ENCODE measurements around the gene CETP.

Gene CETP

GRCh38 chr16:56931271-56931891 is 30.4 kb upstream of the CETP start:
- peak overlapping the region; percentile 8; the same call in 1 of the 2 replicates for H3K4me3 ChIP-seq (ENCODE audit: low read length)
- TF ChIP-seq ZNF274 (IDR thresholded peaks at IDR 0.05; ENCODE audit: low read depth, low read length): no peak

DNA sequence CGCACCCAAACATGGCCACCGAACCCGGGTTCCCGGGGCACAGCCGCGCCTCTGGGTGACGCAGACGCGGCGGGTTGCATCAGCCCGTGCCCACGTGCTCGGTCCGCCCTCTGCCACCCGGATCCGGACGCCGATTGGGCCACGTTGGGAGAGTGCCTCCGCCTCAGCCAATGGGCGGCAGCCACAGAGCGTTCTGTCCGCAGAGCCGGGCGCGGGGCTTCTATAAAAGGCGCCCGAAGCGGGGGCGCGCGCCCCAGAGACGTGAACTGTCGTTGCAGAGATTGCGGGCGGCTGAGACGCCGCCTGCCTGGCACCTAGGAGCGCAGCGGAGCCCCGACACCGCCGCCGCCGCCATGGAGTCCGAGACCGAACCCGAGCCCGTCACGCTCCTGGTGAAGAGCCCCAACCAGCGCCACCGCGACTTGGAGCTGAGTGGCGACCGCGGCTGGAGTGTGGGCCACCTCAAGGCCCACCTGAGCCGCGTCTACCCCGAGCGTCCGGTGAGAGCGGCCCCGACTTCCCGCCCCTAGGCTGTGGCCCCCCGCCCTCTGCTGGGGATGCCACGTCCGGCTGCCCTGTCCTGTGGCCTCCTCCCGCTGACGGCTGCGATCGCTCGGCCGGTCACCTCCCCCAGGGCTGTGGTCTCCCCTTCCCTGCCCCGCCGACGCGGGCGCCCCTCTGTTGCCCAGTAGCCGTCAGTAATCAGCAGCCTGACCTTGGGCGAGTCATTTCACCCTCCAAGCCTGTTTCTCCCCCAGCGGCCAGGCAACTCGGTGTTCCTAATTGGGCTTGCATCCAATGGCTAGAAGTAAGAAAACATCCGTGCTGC is 29.6 kb upstream of the CETP start, which contains the start of gene HERPUD1:
HERPUD1 (plus strand) TSS at position 251 of the 829 bp plus-strand sequence; CDS start at position 354, 103 bp downstream.
- peak within 1 kb of the TSS; percentile 83 for H3K4me3 ChIP-seq (ENCODE audit: low read length)
- no peak for TF ChIP-seq ZNF274 (IDR thresholded peaks at IDR 0.05; ENCODE audit: low read depth, low read length)

GRCh38 chr16:56932721-56933619 is 28.8 kb upstream of the CETP start:
- no peak for TF ChIP-seq ZNF274 (IDR thresholded peaks at IDR 0.05; ENCODE audit: low read depth, low read length)
- peak overlapping the region; percentile 83 for H3K4me3 ChIP-seq (ENCODE audit: low read length)

DNA sequence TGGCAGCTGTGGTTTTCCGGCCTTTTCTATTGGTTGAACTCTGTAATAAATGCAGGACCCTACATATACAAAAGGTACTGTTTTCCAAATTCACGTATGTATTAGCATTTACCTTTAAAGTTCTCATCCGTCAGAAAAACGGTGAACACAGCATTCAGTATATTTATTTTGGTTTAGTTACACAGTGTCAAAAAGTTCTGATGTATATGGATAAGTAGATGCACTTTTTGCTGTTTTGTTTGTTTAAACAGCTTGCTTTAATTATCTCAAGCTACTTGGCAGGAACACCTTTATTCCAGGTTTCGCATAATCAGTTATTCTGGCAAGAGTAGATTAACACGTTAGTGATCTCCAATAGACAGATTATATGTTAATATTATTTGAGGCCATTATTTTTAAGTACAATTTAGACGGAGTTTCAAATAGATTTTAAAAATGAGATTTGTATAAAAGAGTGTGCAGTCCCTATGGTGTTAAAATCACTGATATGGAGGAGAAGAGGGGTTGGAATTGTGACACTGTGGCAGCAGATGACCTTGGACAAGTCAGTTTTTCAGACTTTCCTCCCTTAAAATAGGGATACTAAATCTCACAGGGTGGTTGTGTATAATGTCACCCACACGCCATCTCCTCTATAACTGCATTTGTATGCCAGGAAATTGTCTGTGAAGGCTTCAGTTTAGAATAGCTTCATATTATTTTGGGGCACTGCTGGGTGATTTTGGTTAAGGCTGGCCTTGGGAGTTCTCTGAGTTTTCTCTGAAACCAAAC is 27.7 kb upstream of the CETP start:
- TF ChIP-seq ZNF274 (IDR thresholded peaks at IDR 0.05; ENCODE audit: low read depth, low read length): no peak
- peak overlapping the region; percentile 83 for H3K4me3 ChIP-seq (ENCODE audit: low read length)

GRCh38 chr16:56934599-56935145 is 27.1 kb upstream of the CETP start:
- peak overlapping the region; percentile 83 for H3K4me3 ChIP-seq (ENCODE audit: low read length)

- TF ChIP-seq ZNF274 (IDR thresholded peaks at IDR 0.05; ENCODE audit: low read depth, low read length): no peak
- peak overlapping the region; percentile 83 for H3K4me3 ChIP-seq (ENCODE audit: low read length)
Observed at GRCh38 chr16:56935201-56935600, 26.5 kb upstream of the CETP start.

DNA sequence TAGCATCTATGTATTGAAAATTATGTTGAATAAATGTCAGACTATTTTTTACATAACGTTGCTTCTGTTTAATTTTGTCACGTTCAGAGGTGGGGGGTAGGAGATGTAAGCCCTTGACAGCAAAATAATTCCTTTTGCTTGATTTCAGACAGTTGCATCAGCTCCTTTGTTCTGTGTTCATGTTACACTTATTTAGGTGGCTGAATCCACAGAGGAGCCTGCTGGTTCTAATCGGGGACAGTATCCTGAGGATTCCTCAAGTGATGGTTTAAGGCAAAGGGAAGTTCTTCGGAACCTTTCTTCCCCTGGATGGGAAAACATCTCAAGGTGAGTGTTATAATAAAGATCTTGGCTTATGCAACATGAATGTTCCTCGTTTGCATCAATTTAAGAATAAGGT is 25.3 kb upstream of the CETP start:
- no peak for TF ChIP-seq ZNF274 (IDR thresholded peaks at IDR 0.05; ENCODE audit: low read depth, low read length)
- H3K4me3 ChIP-seq (ENCODE audit: low read length): no peak overlapping the region

DNA sequence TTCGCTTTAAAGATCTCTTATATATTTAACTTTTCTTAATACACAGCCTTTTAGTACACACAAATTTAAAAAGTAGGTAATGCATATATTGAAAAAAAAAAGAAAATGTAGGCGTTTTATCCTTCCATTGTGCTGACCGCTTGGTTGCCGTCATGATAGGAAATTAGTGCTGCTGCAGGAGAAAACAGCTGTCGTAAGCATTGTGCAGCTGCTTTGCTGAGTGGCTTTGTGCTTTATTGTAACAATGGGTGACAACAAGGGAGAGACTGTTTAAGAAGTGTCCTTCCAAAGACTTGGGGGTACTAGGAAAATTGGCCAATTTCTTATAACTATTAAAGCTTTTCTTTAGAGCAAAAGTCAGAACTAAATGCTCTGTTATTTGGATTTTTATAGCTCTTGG is 24.8 kb upstream of the CETP start:
- no peak overlapping the region for H3K4me3 ChIP-seq (ENCODE audit: low read length)
- TF ChIP-seq ZNF274 (IDR thresholded peaks at IDR 0.05; ENCODE audit: low read depth, low read length): no peak

GRCh38 chr16:56938664-56939513 is 22.9 kb upstream of the CETP start:
- H3K4me3 ChIP-seq (ENCODE audit: low read length): no peak overlapping the region
- TF ChIP-seq ZNF274 (IDR thresholded peaks at IDR 0.05; ENCODE audit: low read depth, low read length): no peak

GRCh38 chr16:56939801-56940200 is 21.9 kb upstream of the CETP start:
- no peak for TF ChIP-seq ZNF274 (IDR thresholded peaks at IDR 0.05; ENCODE audit: low read depth, low read length)
- no peak overlapping the region for H3K4me3 ChIP-seq (ENCODE audit: low read length)

DNA sequence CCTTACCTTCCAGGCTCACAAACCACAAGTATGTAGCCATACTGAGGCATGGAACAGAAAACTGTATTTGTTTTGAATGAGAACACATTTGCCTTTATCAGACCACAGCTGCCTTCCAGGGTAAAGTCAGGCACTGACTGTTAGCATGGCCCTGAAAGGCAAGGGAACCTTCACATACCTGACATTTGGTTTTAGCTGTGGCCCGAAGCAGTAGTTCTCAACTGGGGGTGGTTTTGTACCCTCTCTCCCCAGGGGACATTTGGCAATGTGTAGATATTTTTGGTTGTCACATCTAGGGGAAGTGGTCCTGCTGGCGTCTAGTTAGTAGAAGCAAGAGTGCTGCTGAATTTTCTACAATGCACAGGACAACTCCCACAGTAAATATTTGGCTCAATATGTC is 20.7 kb upstream of the CETP start:
- H3K4me3 ChIP-seq (ENCODE audit: low read length): no peak overlapping the region
- TF ChIP-seq ZNF274 (IDR thresholded peaks at IDR 0.05; ENCODE audit: low read depth, low read length): no peak

DNA sequence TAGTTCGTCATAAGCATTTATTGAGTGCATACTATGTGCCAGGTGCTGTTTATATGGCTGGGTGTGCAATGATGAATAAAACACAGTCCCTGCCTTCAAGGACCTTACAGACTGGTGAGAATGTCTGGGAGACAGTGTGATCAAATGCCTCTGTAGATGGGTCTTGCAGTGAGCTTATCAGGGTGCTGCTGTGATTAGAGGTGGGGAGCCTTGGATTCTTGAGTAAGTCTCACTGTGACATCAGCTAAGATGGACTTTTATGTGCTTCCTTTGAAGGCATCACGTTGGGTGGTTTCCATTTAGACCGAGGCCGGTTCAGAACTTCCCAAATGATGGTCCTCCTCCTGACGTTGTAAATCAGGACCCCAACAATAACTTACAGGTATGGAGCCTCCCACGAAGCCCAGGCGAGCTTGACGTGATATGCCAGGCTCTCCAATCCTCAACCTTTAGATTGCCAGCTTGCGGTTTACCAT is 19.9 kb upstream of the CETP start:
- H3K4me3 ChIP-seq (ENCODE audit: low read length): no peak overlapping the region
- no peak for TF ChIP-seq ZNF274 (IDR thresholded peaks at IDR 0.05; ENCODE audit: low read depth, low read length)
